Measurements from ENCODE around the gene SCGB1D1. TPM values are rescaled to one million over a fixed set of nuclear protein-coding genes. Genes with fewer than 3 reads are reported as not detected.

SCGB1D1 gene
- total and polyA plus RNA-seq, 12 donors = not detected

DNA sequence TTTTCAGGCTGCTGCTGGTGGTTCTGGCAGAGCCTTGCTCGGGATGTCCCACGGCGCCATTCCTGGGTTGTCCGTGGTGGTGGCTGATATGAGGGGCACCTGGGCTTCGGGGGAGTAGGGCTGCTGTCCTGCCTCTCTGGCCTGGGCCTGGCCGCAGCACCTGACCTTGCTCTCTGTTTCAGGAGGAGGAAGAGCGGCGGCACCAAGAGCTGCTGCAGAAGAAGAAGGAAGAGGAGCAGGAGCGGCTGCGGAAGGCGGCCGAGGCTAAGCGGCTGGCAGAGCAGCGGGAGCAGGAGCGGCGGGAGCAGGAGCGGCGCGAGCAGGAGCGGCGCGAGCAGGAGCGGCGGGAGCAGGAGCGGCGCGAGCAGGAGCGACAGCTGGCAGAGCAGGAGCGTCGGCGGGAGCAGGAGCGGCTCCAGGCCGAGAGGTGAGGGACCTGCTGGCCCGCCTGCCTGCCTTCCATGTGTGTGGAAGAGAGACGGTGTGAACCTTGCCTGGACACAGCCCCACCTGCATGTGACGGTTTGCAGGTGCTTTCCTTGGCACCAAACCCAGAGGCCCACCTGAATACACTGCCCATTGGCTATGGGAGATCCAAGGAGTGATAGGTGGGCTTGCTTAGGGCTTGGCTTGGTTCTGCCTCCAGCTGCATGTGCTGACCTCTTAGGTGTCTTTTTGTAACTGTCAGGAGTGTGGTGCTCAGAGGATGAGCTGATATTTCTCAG lies 43.4 kb upstream of the SCGB1D1 start:
- Histone ChIP-seq H3K9me3 (replicated peaks in 1 of 3) (no peaks in the 10 kb centered on the region), H3K4me3 (no peak overlapping the region), H3K27me3 (no peaks in the 10 kb centered on the region), H3K27ac (no peak overlapping the region), H3K36me3 (replicated peaks in 1 of 2) (peaks cover 0 to 59% of the 10 kb centered on the region in 2 donors), H3K4me1 (replicated peaks in 1 of 2) (no peaks in the 10 kb centered on the region)
- no peak for TF ChIP-seq POLR2A (IDR thresholded peaks at IDR 0.05)
- TF ChIP-seq, protein P1, sequence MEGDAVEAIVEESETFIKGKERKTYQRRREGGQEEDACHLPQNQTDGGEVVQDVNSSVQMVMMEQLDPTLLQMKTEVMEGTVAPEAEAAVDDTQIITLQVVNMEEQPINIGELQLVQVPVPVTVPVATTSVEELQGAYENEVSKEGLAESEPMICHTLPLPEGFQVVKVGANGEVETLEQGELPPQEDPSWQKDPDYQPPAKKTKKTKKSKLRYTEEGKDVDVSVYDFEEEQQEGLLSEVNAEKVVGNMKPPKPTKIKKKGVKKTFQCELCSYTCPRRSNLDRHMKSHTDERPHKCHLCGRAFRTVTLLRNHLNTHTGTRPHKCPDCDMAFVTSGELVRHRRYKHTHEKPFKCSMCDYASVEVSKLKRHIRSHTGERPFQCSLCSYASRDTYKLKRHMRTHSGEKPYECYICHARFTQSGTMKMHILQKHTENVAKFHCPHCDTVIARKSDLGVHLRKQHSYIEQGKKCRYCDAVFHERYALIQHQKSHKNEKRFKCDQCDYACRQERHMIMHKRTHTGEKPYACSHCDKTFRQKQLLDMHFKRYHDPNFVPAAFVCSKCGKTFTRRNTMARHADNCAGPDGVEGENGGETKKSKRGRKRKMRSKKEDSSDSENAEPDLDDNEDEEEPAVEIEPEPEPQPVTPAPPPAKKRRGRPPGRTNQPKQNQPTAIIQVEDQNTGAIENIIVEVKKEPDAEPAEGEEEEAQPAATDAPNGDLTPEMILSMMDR (IDR thresholded peaks at IDR 0.05) = no peak
- WGBS, 4 donors = 94 to 96% (median 95%) methylated on average over 32 to 36 of the region's 36 CpGs
- DNase-seq = peak in 3 of 7 donors; percentile 7 to 30 (median 13)
- intact Hi-C loops (cut with DNase I) = no loop called here

DNA sequence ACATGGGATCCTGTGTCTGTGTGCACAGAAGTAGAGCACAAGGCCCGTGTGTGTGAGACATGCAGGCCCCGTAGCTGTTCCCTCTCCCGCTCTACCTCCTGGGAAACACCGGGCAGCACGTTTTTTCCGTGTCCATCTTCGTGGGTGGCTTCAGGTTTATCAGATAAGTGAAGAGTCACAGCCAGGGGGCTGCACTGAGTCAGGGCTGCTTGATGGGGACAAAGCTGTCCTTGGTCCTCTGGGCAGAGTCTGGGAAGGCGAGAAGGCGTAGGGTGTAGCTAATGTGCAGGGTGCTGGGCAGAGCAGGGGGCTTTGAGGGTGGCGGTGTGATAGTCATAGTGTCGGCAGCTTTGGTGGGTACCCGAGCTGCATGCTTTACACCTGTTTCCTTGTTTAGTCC lies 42.5 kb upstream of the SCGB1D1 start:
- no peaks in the 10 kb centered on the region for H3K27me3 ChIP-seq
- no peak for TF ChIP-seq POLR2A (IDR thresholded peaks at IDR 0.05)
- TF ChIP-seq, protein P1 (IDR thresholded peaks at IDR 0.05) = no peak
- no peak overlapping the region for H3K27ac ChIP-seq
- intact Hi-C loops (cut with DNase I) = no loop called here
- no peaks in the 10 kb centered on the region for H3K9me3 ChIP-seq (replicated peaks in 1 of 3)
- 92 to 96% (median 95%) methylated on average over 12 of the region's 12 CpGs for WGBS, 4 donors
- H3K4me3 ChIP-seq = no peak overlapping the region
- peaks cover 0 to 53% of the 10 kb centered on the region in 2 donors for H3K36me3 ChIP-seq (replicated peaks in 1 of 2)
- DNase-seq = peak in 3 of 7 donors; percentile 7 to 35 (median 16)
- no peaks in the 10 kb centered on the region for H3K4me1 ChIP-seq (replicated peaks in 1 of 2)

DNA sequence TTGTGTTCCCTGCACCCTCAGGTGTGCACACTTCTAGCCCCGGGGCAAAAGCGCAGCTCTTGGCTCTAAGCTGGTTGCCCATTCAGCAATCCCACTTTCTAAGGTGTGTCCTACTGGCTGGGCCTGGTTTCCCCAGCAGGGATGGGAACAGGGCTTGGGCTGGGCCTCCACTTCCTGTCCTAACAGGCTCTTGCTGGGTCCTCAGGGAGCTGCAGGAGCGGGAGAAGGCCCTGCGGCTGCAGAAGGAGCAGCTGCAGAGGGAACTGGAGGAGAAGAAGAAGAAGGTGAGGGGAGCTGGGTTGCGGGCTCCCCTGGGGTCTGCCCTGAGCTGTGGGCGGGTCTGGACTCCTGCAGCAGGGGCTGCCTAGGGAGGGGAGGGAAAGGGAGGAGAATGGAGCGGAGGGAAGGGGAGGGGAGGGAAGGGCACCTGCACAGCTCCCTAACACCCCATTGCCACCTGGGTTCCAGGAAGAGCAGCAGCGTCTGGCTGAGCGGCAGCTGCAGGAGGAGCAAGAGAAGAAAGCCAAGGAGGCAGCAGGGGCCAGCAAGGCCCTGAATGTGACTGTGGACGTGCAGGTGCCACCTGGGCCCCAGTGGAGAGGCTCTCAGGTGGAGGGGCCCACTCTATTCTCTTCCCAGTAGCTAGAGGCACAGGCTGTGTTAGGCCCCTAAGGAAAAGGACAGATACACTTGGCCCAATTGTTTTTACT lies 41.6 kb upstream of the SCGB1D1 start:
- H3K4me3 ChIP-seq = no peak overlapping the region
- no peak for TF ChIP-seq POLR2A (IDR thresholded peaks at IDR 0.05)
- TF ChIP-seq, protein P1 (IDR thresholded peaks at IDR 0.05) = no peak
- intact Hi-C loops (cut with DNase I) = no loop called here
- H3K27me3 ChIP-seq = no peaks in the 10 kb centered on the region
- H3K4me1 ChIP-seq (replicated peaks in 1 of 2) = no peaks in the 10 kb centered on the region
- DNase-seq = peak in 2 of 7 donors; percentile 7 to 31
- H3K27ac ChIP-seq = no peak overlapping the region
- H3K9me3 ChIP-seq (replicated peaks in 1 of 3) = no peaks in the 10 kb centered on the region
- H3K36me3 ChIP-seq (replicated peaks in 1 of 2) = peaks cover 0 to 52% of the 10 kb centered on the region in 2 donors
- 93 to 98% (median 96%) methylated on average over 9 to 10 of the region's 10 CpGs for whole genome bisulfite sequencing, 4 donors

DNA sequence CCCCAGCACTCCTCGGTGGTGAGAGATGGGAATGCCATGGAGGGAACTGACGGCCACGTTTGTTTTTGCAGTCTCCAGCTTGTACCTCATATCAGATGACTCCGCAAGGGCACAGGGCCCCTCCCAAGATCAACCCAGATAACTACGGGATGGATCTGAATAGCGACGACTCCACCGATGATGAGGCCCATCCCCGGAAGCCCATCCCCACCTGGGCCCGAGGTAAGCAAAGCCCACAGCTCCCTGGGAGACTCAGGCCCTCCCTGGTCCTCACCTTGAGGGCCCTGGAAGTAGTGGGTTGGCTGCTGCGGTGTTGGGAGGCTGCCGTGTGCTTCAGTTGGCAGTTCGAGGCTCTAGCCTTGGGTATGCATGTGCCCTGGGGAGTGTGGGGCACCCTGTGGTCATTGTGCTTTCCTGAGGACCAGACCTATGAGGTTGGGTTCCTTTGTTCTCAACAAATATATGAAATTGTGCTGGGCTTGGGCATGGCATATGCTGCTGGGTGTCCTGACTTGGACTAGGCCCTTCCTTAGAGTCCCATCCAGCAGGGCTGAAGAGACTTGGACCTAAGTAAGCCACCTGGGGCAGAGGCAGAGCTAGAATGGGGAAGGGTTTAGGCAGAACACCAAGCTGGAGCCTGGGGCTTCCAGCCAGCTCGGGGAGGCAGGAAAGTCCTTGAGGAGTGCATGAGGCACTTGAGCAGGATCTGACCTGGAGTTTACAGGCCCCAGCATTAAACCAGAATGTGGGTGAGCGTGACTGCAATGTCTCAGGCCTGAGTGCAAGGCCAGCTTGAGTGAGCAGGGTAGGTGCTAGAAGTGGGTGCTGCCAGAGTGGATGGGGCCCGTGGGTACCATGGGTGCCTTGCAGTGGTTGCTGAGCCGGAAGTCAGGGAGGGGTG lies 39.8 kb upstream of the SCGB1D1 start:
- TF ChIP-seq, protein P1 (IDR thresholded peaks at IDR 0.05) = no peak
- intact Hi-C loops (cut with DNase I) = no loop called here
- no peak overlapping the region for H3K4me3 ChIP-seq
- no peaks in the 10 kb centered on the region for H3K9me3 ChIP-seq (replicated peaks in 1 of 3)
- H3K4me1 ChIP-seq (replicated peaks in 1 of 2) = peaks cover 0 to 3% of the 10 kb centered on the region in 2 donors
- H3K27ac ChIP-seq = no peak overlapping the region
- H3K36me3 ChIP-seq (replicated peaks in 1 of 2) = peaks cover 0 to 48% of the 10 kb centered on the region in 2 donors
- WGBS, 4 donors = 93 to 97% (median 94%) methylated on average over 7 to 17 of the region's 17 CpGs
- H3K27me3 ChIP-seq = no peaks in the 10 kb centered on the region
- DNase-seq = peak in 3 of 7 donors; percentile 7 to 29 (median 11)

Data from adrenal gland (tissue), 12 donors.